MG63 (cell line): ENCODE measurements around the gene TTLL11. TPM values are rescaled to one million over a fixed set of nuclear protein-coding genes. Genes with fewer than 3 reads are reported as not detected.
"Not testable (repeated sequence)": the region's sequence is repeated elsewhere in the genome, so short reads cannot be mapped to it uniquely, and the experiment has no call there.

Experiments
- DNase-seq: peaks from one replicate; pipeline ENCODE4 v3.0.0-alpha.2; 2020
- H3K27me3 ChIP-seq: fragments of 250-450 bp; sonication (Bioruptor Pico); 2 replicates; pipeline ENCODE4 v1.5.1; 2020; ENCODE audit warnings: mild to moderate bottlenecking, moderate library complexity
- H3K36me3 ChIP-seq: fragments of 250-450 bp; sonication (Bioruptor Pico); 2 replicates; pipeline ENCODE4 v1.5.1; 2020; ENCODE audit warnings: mild to moderate bottlenecking, moderate library complexity
- H3K4me3 ChIP-seq: fragments of 250-450 bp; sonication (Bioruptor Pico); 2 replicates; pipeline ENCODE4 v1.5.1; 2020; ENCODE audit warnings: mild to moderate bottlenecking, moderate library complexity
- H3K9me3 ChIP-seq: fragments of 250-450 bp; sonication (Bioruptor Pico); 2 replicates; pipeline ENCODE4 v1.5.1; 2020; ENCODE audit warnings: mild to moderate bottlenecking, moderate library complexity
- total RNA-seq: library from RNA; depleted of rRNA; stranded (reverse); fragments of >200 nt; shearing (Covaris generic); gene quantifications from 2 replicates; pipeline ENCODE4 v1.2.3, GENCODE V29; 2014; ENCODE audit warnings: low replicate concordance

TTLL11 gene
- total RNA-seq, 1 experiment from 2014 or later, result 3.2 TPM

GRCh38 chr9:122075135-122076030, 17.7 kb downstream of the TTLL11 start:
- DNase-seq, result no peak
- no peak overlapping the region for H3K4me3 ChIP-seq
- no peaks in the 10 kb centered on the region for H3K27me3 ChIP-seq

GRCh38 chr9:122071715-122072114, 21.4 kb downstream of the TTLL11 start:
- Histone ChIP-seq H3K36me3 (peaks cover 1% of the 10 kb centered on the region; the same call in 1 of the 2 replicates), H3K4me3 (no peak overlapping the region), H3K27me3 (no peaks in the 10 kb centered on the region), H3K9me3 (peaks cover 4% of the 10 kb centered on the region)
- DNase-seq, result no peak

More at GRCh38 chr9:122075135-122076030, 17.7 kb downstream of the TTLL11 start:
- Histone ChIP-seq H3K9me3 (peaks cover 11% of the 10 kb centered on the region), H3K36me3 (peaks cover 2% of the 10 kb centered on the region; the same call in 1 of the 2 replicates)

- H3K9me3 ChIP-seq, result no peaks in the 10 kb centered on the region
- no peak overlapping the region for H3K4me3 ChIP-seq
- no peaks in the 10 kb centered on the region for H3K36me3 ChIP-seq
- no peaks in the 10 kb centered on the region for H3K27me3 ChIP-seq
- DNase-seq, result no peak
Measured at GRCh38 chr9:122070728-122071515, 22.2 kb downstream of the TTLL11 start.

GRCh38 chr9:122066680-122067079, 26.4 kb downstream of the TTLL11 start:
- H3K36me3 ChIP-seq, H3K4me3 ChIP-seq, DNase-seq, H3K9me3 ChIP-seq, H3K27me3 ChIP-seq: not testable (repeated sequence)

DNA sequence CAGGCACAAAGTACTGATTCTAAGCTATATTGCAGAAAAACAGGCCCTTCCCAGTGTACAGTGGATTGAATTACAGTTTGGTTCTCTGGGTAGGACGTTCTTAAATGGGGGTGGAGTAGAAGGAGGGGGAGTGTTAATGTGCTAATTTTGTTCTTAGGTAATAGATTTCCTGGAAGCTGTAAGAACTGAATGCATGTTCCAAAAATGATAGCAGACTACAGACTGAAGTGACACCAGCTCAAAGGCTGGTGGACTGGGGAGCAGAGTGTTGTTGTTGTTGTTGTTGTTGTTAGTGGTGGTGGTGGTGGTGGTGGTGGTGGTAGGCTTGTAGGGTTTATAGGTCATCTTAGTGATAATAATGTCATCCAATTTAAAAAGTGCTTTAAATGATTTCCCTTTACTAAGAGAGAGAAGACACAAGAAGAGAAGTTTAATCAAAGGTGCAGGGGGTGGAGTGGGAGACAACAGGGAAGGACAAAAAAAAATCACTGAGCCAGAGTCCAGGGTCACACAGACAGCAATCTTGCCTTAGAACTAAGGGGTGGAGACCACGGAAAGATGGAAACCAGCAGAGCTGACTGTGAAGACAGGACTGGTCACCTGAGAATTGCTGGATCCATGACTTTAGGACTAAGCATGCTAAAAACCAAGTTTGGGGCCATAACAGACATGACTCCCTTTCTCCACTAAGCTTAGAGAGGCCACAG, 27.0 kb downstream of the TTLL11 start:
- Histone ChIP-seq H3K36me3 (no peaks in the 10 kb centered on the region), H3K27me3 (no peaks in the 10 kb centered on the region), H3K4me3 (no peak overlapping the region), H3K9me3 (no peaks in the 10 kb centered on the region)
- no peak for DNase-seq

- Histone ChIP-seq H3K4me3 (no peak overlapping the region), H3K36me3 (no peaks in the 10 kb centered on the region), H3K9me3 (no peaks in the 10 kb centered on the region), H3K27me3 (no peaks in the 10 kb centered on the region)
- DNase-seq, result no peak
Measured at GRCh38 chr9:122060481-122060880, 32.6 kb downstream of the TTLL11 start.

GRCh38 chr9:122059955-122060324, 33.2 kb downstream of the TTLL11 start:
- H3K27me3 ChIP-seq, result no peaks in the 10 kb centered on the region

GRCh38 chr9:122059214-122059954, 33.7 kb downstream of the TTLL11 start:
- Histone ChIP-seq H3K4me3 (no peak overlapping the region), H3K9me3 (no peaks in the 10 kb centered on the region), H3K27me3 (no peaks in the 10 kb centered on the region), H3K36me3 (no peaks in the 10 kb centered on the region)
- DNase-seq, result no peak

More at GRCh38 chr9:122059955-122060324, 33.2 kb downstream of the TTLL11 start:
- Histone ChIP-seq H3K4me3 (no peak overlapping the region), H3K36me3 (no peaks in the 10 kb centered on the region), H3K9me3 (no peaks in the 10 kb centered on the region)
- DNase-seq, result no peak

DNA sequence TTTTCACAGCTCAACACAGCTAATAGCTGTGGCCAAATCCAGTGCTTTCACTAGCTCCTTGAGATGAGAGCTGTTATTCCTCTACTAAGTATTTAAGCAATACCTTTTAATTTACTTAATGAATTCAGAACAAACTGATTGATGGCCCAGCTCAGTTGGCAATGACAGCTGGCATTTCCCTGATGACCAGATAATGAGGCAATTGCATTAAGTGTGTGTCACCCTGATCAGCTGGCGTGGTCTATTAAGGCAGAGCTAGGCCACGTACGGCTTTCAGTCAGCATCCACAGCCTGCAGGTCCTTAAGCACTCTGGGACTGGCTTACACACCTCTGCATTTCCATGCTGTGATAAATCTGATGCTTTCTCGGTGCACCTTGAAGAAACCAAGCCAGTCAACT, 34.4 kb downstream of the TTLL11 start:
- Histone ChIP-seq H3K36me3 (no peaks in the 10 kb centered on the region), H3K4me3 (no peak overlapping the region), H3K9me3 (no peaks in the 10 kb centered on the region), H3K27me3 (no peaks in the 10 kb centered on the region)
- DNase-seq, result no peak

GRCh38 chr9:122058051-122058450, 35.1 kb downstream of the TTLL11 start:
- Histone ChIP-seq H3K27me3 (no peaks in the 10 kb centered on the region), H3K36me3 (no peaks in the 10 kb centered on the region), H3K4me3 (no peak overlapping the region), H3K9me3 (no peaks in the 10 kb centered on the region)
- DNase-seq, result no peak

DNA sequence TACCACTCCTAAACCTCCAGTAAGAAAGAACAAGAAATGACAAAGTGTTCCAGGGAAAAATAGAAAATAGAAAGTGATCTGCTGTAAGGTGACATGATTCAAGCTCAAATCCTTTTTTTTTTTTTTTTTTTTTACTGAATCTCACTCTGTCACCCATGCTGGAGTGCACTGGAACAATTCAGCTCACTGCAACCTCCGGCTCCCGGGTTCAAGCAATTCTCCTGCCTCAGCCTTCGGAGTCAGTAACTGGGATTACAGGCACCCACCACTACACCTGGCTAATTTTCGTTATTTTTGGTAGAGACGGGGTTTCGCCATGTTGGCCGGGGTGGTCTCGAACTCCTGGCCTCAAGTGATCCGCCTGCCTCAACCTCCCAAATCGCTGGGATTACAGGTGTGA, 35.9 kb downstream of the TTLL11 start:
- Histone ChIP-seq H3K36me3 (no peaks in the 10 kb centered on the region), H3K9me3 (no peaks in the 10 kb centered on the region), H3K4me3 (no peak overlapping the region), H3K27me3 (no peaks in the 10 kb centered on the region)
- no peak for DNase-seq

- Histone ChIP-seq H3K27me3 (no peaks in the 10 kb centered on the region), H3K9me3 (no peaks in the 10 kb centered on the region), H3K4me3 (no peak overlapping the region), H3K36me3 (no peaks in the 10 kb centered on the region)
- no peak for DNase-seq
Measured at GRCh38 chr9:122056484-122056883, 36.6 kb downstream of the TTLL11 start.

DNA sequence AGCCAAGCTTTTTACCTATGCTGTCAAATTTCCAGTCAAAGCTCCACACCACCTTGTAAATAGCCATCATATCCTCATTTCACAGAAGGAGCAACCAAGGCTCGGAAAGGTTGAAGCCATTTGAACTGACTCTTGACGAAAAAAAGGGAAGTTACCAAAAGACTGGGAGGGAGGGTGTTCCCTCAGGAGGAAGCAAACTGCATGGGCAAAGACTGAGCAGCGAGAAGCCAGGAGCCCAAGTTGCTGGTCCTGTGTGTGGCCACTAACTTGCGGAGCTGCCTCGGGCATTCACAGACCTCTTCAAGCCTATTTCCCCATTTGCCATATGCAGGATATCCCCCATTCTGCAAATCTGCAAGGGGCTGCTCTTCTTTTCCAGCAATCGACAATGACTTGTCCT, 37.4 kb downstream of the TTLL11 start:
- Histone ChIP-seq H3K36me3 (no peaks in the 10 kb centered on the region), H3K9me3 (no peaks in the 10 kb centered on the region), H3K4me3 (no peak overlapping the region), H3K27me3 (no peaks in the 10 kb centered on the region)
- DNase-seq, result no peak

GRCh38 chr9:122053567-122054350, 39.3 kb downstream of the TTLL11 start:
- no peak overlapping the region for H3K4me3 ChIP-seq
- no peaks in the 10 kb centered on the region for H3K36me3 ChIP-seq
- no peaks in the 10 kb centered on the region for H3K27me3 ChIP-seq
- H3K9me3 ChIP-seq, result no peaks in the 10 kb centered on the region
- no peak for DNase-seq

GRCh38 chr9:122053064-122053463, 40.0 kb downstream of the TTLL11 start:
- Histone ChIP-seq H3K9me3 (no peaks in the 10 kb centered on the region), H3K27me3 (no peaks in the 10 kb centered on the region), H3K36me3 (no peaks in the 10 kb centered on the region), H3K4me3 (no peak overlapping the region)
- no peak for DNase-seq
